ENCODE data around the gene RAB36. TPM values are rescaled to one million over a fixed set of nuclear protein-coding genes. Genes with fewer than 3 reads are reported as not detected.

Gene RAB36
- total RNA-seq = under 1 TPM in 1 of 2 donors, not detected in 1; 0.25 TPM

DNA sequence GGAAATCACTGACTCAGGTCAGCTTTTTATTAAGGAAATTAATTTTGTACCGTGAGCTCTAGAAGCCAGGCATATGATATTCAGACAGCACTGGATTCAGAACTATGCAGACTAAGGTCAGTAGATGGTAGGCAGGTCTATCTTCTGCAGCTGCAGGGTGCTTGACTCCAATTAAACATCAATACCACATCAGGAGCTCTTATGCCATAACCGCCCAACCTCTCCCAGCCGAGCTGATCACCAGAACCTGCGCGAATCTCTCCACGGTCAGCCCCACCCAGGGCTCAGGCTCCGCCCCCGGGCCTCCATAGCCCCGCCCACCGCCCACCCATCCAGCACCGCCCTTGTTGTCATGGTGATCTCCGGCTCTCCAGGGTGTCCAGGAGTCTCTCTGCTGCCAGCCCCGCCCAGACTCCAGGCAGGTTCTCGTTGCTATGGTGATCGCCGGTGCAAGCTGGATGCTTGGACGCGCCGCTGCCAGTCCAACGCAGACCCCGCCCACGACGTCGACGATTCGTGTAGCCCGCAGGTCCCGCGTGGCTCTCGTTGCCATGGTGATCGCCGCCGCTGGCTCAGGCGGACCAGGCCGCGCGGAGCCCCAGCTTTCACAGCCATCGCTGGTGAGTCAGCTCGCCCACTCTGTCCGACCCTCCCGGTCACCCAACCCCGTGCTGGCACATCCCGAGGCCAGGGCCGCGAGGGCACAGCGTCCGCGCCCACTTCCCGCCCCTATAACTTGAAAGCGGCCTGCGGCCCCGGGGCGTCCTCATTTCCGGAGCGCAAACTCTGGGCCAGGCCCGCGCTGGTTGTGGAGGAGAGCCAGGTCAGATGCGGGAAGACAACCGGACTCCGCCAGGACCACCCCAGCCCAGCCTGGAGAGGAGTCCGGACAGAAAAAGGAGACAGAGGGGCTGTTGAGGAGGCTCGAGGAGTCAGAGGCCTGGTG is at the start of gene RAB36:
TSS of gene RAB36 (plus strand) at position 546 of the 946 bp plus-strand sequence. CDS start 1,140 bp downstream, outside the sequence.
- H3K9me3 Mint-ChIP-seq = no peaks in the 10 kb centered on the region
- DNase-seq (ENCODE audit: low spot score in 2 of 2) (peak; percentile 78 to 79), ATAC-seq (peak; percentile 25 to 56)
- no peaks in the 10 kb centered on the region for H3K36me3 Mint-ChIP-seq
- no peak within 1 kb of the TSS for H3K27ac Mint-ChIP-seq

DNA sequence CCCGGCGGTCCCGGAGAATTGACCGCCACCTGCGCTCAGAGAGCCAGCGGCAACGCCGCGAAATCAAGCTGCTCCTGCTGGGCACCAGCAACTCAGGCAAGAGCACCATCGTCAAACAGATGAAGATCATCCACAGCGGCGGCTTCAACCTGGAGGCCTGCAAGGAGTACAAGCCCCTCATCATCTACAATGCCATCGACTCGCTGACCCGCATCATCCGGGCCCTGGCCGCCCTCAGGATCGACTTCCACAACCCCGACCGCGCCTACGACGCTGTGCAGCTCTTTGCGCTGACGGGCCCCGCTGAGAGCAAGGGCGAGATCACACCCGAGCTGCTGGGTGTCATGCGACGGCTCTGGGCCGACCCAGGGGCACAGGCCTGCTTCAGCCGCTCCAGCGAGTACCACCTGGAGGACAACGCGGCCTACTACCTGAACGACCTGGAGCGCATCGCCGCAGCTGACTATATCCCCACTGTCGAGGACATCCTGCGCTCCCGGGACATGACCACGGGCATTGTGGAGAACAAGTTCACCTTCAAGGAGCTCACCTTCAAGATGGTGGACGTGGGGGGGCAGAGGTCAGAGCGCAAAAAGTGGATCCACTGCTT is 49.4 kb upstream of the RAB36 start:
- DNase-seq (ENCODE audit: low spot score in 2 of 2) = no peak
- H3K36me3 Mint-ChIP-seq = no peaks in the 10 kb centered on the region
- H3K27ac Mint-ChIP-seq = no peak overlapping the region
- no peaks in the 10 kb centered on the region for H3K9me3 Mint-ChIP-seq
- ATAC-seq = no peak

DNA sequence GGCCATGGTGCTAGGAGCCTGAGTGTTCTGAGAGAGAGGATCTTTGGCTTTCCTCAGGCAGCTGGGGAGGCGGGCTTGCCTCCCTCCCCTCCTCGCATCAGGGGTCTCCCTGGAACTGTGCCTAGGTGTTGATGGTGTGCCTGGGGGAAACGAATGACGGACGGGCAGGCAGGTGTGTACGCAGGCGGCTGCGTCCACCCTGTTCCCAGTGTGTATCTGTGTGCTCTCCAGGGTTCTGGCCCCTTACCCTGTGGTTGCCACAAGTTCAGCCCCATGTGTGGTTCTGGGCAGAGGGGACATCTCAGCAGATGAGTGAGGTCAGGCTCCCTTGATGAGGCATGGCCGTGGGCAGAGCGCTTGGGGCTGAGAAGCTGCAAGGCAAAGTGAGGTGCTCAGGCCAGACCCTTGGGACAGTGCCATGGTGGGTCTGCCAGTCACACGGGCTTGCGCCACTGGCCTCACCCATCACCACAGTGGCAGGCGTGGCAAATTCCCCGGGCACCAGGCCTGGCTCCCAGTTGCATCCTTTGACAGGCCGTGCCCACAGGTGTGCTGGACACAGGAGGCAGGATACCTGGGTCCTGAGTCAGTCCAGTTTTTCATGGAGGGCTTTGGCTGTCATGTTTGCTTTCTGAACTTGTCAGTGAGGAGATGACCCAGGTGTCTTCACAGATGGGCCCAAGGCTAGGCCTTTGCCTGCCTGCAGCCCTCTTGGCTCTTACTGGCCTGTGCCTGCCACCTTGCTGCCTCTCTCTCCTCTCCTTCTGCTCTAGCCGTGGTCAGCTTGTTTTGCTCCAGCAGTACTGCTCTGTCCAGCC is 47.7 kb upstream of the RAB36 start:
- ATAC-seq (no peak), DNase-seq (ENCODE audit: low spot score in 2 of 2) (no peak)
- Mint-ChIP-seq H3K27ac (no peak overlapping the region), H3K9me3 (no peaks in the 10 kb centered on the region), H3K36me3 (no peaks in the 10 kb centered on the region)

GRCh38 chr22:23098230-23098705 is 47.0 kb upstream of the RAB36 start:
- ATAC-seq = no peak
- DNase-seq (ENCODE audit: low spot score in 2 of 2) = no peak
- Mint-ChIP-seq H3K36me3 (no peaks in the 10 kb centered on the region), H3K27ac (no peak overlapping the region), H3K9me3 (no peaks in the 10 kb centered on the region)

DNA sequence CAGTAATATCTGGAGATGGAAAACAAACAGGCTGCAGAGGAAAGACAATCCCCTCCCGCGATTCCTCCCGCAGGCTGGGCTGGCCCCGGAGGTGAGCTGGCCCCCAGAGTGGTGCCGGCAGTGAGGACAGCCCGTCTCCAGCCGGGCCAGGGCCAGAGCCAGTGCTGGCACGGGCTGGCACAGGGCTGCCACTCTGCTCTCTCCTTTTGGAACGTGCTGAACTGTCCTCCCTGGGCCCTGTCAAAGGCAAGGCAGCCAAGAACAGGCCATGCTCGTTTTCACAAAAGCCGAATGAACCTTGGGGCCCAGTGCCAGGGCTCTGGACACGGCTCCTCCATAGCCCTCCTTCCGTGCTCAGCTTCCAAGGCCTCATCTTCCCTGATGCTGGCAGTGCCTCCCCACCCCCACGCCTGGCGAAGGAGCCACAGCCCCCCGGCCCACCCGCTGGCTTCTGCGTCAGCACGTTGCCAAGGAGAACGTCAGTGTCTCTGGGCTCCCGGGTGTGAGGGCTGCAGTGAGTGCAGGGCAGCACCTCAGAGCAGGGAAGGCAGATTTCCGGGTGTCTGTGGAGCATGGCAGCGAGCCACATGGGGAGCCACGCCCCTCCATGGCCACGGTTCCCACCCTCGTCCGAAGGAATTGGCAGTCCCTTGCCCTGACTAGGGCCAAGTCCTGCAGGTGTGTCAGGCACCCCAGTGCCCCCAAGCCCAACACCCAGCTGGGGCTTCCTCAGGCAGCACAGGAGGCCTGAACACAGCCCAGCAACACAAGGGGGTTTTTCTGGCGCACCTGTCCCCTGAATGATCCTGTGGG is 46.4 kb upstream of the RAB36 start:
- ATAC-seq (no peak), DNase-seq (ENCODE audit: low spot score in 2 of 2) (no peak)
- no peak overlapping the region for H3K27ac Mint-ChIP-seq
- H3K36me3 Mint-ChIP-seq = no peaks in the 10 kb centered on the region
- no peaks in the 10 kb centered on the region for H3K9me3 Mint-ChIP-seq

GRCh38 chr22:23099531-23099804 is 45.8 kb upstream of the RAB36 start:
- Mint-ChIP-seq H3K36me3 (no peaks in the 10 kb centered on the region), H3K9me3 (no peaks in the 10 kb centered on the region)

GRCh38 chr22:23100124-23100801 is 45.0 kb upstream of the RAB36 start:
- Mint-ChIP-seq H3K36me3 (no peaks in the 10 kb centered on the region), H3K27ac (no peak overlapping the region), H3K9me3 (no peaks in the 10 kb centered on the region)
- DNase-seq (ENCODE audit: low spot score in 2 of 2) (no peak), ATAC-seq (no peak)

More at GRCh38 chr22:23099531-23099804, 45.8 kb upstream of the RAB36 start:
- no peak for ATAC-seq
- no peak for DNase-seq (ENCODE audit: low spot score in 2 of 2)
- H3K27ac Mint-ChIP-seq = no peak overlapping the region

DNA sequence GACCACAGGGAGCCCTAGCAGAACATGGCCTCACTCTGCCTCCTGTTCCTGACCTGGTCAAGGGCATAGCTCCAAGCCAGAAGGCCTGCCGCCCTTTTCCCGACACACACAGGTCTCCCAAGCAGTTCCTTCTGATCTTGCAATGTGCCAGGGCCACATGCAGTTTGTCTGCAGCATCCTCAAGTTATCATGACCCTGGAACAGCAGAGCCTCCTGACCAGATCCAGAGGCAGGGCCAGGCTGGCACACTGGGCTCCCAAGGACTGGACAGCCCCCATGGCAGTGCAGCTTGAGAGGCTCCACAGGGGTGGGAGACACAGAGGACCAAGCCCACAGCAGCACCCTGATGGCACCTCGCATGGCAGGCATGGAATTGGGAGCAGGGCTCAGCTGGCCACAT is 43.8 kb upstream of the RAB36 start:
- no peak for DNase-seq (ENCODE audit: low spot score in 2 of 2)
- ATAC-seq = no peak
- no peaks in the 10 kb centered on the region for H3K9me3 Mint-ChIP-seq
- H3K36me3 Mint-ChIP-seq = no peaks in the 10 kb centered on the region
- H3K27ac Mint-ChIP-seq = no peak overlapping the region

DNA sequence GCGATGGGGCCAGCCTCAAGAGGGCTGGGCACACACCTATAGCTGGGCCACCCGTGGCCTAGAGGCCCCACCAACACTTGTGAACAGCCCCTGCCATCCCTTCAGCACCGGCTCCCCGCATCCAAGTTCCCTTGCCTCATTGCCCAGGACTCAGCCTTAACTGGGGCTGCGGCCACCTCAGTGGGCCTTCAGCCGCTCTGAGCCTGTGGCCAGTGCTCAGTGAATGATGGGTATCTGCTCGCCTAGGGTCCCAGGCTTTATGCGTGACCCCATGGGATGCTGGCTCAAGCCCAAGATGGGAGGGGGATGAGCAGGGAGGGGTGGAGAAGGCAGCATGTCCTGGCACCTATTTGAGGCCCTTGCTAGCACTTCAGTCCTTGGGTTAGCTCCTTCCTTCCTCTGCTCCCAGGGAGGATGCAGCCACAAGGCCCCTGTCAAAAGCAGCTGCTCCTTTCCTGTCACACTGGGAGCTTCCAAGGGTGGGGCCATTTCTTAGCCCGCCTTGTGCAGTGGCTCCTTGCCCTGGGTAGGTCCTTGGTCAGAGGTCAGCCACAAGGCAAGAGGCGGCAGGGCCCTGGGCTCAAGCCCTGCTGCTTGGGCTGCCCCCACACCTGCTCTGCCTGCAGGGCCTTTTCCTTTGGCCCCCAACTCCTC is 43.1 kb upstream of the RAB36 start:
- ATAC-seq (no peak), DNase-seq (ENCODE audit: low spot score in 2 of 2) (no peak)
- H3K27ac Mint-ChIP-seq = no peak overlapping the region
- no peaks in the 10 kb centered on the region for H3K36me3 Mint-ChIP-seq
- no peaks in the 10 kb centered on the region for H3K9me3 Mint-ChIP-seq

DNA sequence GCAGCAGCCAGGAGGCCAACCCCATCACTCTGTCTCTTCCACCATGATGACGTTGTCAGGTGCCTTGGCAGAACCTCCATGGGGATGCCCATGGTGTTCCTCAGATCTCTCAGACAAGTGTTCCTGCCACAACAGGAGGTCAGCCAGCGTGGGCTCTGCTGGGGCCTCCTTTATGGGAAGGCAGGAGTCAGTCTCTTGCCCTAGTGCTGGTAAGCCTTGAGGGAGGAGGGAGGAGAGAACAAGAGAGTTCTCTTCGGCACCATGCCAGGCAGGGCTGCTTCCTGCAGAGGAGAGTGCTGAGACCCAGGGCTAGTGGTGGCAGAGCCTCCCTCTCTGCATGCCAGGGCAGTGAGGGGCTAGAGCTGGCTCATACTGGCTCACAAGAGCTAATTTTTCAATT is 42.5 kb upstream of the RAB36 start:
- Mint-ChIP-seq H3K36me3 (no peaks in the 10 kb centered on the region), H3K9me3 (no peaks in the 10 kb centered on the region), H3K27ac (no peak overlapping the region)
- no peak for DNase-seq (ENCODE audit: low spot score in 2 of 2)
- ATAC-seq = no peak

- DNase-seq (ENCODE audit: low spot score in 2 of 2) (no peak), ATAC-seq (no peak)
- peak overlapping the region in 1 of 2 donors; percentile 8 for H3K27ac Mint-ChIP-seq
- H3K9me3 Mint-ChIP-seq = no peaks in the 10 kb centered on the region
- H3K36me3 Mint-ChIP-seq = no peaks in the 10 kb centered on the region
Measured at GRCh38 chr22:23103199-23103954, 41.9 kb upstream of the RAB36 start.

- Mint-ChIP-seq H3K9me3 (no peaks in the 10 kb centered on the region), H3K27ac (no peak overlapping the region), H3K36me3 (no peaks in the 10 kb centered on the region)
- ATAC-seq (no peak), DNase-seq (ENCODE audit: low spot score in 2 of 2) (no peak)
Measured at GRCh38 chr22:23104187-23104971, 40.9 kb upstream of the RAB36 start.

- ATAC-seq (no peak), DNase-seq (ENCODE audit: low spot score in 2 of 2) (no peak)
- no peak overlapping the region for H3K27ac Mint-ChIP-seq
- H3K36me3 Mint-ChIP-seq = no peaks in the 10 kb centered on the region
- H3K9me3 Mint-ChIP-seq = no peaks in the 10 kb centered on the region
Measured at GRCh38 chr22:23105304-23105703, 40.0 kb upstream of the RAB36 start.

GRCh38 chr22:23105919-23106318 is 39.4 kb upstream of the RAB36 start:
- no peak overlapping the region for H3K27ac Mint-ChIP-seq
- DNase-seq (ENCODE audit: low spot score in 2 of 2) (no peak), ATAC-seq (no peak)
- H3K36me3 Mint-ChIP-seq = no peaks in the 10 kb centered on the region
- no peaks in the 10 kb centered on the region for H3K9me3 Mint-ChIP-seq

All from activated naive CD4-positive, alpha-beta T cell treated with anti-CD3 and anti-CD28 coated beads, Interleukin-2, amount 50 U/mL, for 72 hours (primary cell).